Fibroblast of villous mesenchyme (primary cell): ENCODE measurements around the gene HMCN2. TPM values are rescaled to one million over a fixed set of nuclear protein-coding genes. Genes with fewer than 3 reads are reported as not detected.
A peak's percentile ranks its signal among the peaks of the same experiment; 100 is the strongest.

ENCODE experiments used
- DNase-seq: peaks from one replicate; pipeline ENCODE4 v3.0.0-alpha.2; 2010; ENCODE audit warnings: low read depth
- H3K4me3 ChIP-seq: 2 replicates; pipeline ENCODE4 v1.5.1; 2011; ENCODE audit warnings: low read depth, mild to moderate bottlenecking, low read length
- CTCF ChIP-seq: IDR thresholded peaks from 2 replicates; pipeline ENCODE4 v1.5.1; 2012; ENCODE audit warnings: low read depth, mild to moderate bottlenecking, low read length; ENCODE audit not compliant: insufficient read depth
- total RNA-seq: library from RNA; depleted of rRNA; stranded (reverse); fragments of >200 nt; gene quantifications from 2 replicates; pipeline ENCODE4 v1.2.3, GENCODE V29; 2012

The HMCN2 gene
- total RNA-seq, 1 donor: not detected

GRCh38 chr9:130321539-130321938 lies 56.0 kb downstream of the HMCN2 start:
- TF ChIP-seq CTCF: no peak
- H3K4me3 ChIP-seq: no peak overlapping the region
- no peak for DNase-seq

DNA sequence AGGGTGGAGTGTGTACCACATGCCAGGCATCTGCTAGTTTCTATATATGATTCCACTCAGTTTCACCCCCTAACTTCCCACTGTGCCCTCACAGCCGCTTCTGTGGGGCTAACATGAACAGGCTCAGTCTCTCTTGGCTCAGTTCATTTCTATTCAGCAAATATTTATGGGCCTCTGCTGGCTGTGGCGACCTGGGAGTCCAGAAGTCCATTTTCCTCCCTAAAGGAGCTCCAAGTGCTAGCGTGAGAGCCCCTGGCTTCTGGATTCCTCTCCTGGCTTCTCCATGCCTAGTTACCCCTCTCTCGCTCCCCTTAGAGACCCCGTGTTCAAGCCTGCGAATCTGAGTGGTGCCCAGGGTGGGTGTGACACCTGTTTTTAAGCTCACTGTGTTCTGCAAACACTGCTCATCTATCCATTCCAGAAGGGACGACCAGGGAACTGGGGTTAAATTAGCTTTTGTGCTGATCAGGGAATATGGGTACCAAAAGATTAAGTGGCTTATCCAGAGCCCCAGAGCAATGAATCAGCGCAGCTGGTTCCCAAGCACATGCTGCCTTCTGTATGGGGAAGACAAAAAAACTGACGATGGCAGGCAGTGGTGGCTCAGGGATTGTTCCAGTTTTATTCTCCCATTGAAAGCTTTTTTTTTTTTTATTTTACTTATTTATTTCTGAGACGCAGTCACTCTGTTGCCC lies 57.6 kb downstream of the HMCN2 start:
- no peak for DNase-seq
- TF ChIP-seq CTCF: no peak
- H3K4me3 ChIP-seq: no peak overlapping the region

- no peak overlapping the region for H3K4me3 ChIP-seq
- no peak for TF ChIP-seq CTCF
- no peak for DNase-seq
These were observed 60.4 kb downstream of the HMCN2 start for GRCh38 chr9:130325921-130326320.

- H3K4me3 ChIP-seq: no peak overlapping the region
- peak; percentile 43 for TF ChIP-seq CTCF
- DNase-seq: no peak
These were observed 61.7 kb downstream of the HMCN2 start for GRCh38 chr9:130327070-130327780.

- TF ChIP-seq CTCF: no peak
- DNase-seq: peak; percentile 72
- peak overlapping the region; percentile 12 for H3K4me3 ChIP-seq
These were observed 62.3 kb downstream of the HMCN2 start for GRCh38 chr9:130327781-130328348.

GRCh38 chr9:130328349-130328801 lies 62.8 kb downstream of the HMCN2 start:
- no peak for TF ChIP-seq CTCF
- H3K4me3 ChIP-seq: no peak overlapping the region
- DNase-seq: peak; percentile 93
